Activated CD4-positive, alpha-beta T cell treated with anti-CD3 and anti-CD28 coated beads, Interleukin-2, amount 10 ng/mL, durations not matched to agents 7 days and 5 days (primary cell): ENCODE measurements around the gene POLL. TPM values are rescaled to one million over a fixed set of nuclear protein-coding genes. Genes with fewer than 3 reads are reported as not detected.

Experiments used
- CTCF ChIA-PET: fragments of 350-600 bp; sonication (Branson Sonifier 250); formaldehyde crosslinking; loops from one replicate; lab custom pipeline; 2021; ENCODE audit warnings: antibody characterized with exemption; lab: Charles Lee
- POLR2A ChIA-PET: fragments of 350-600 bp; sonication (Branson Sonifier 250); formaldehyde crosslinking; loops from one replicate; lab custom pipeline; 2021; ENCODE audit warnings: antibody characterized with exemption; lab: Charles Lee
- DNase-seq: peaks from one replicate; pipeline ENCODE4 v3.0.0-alpha.2; 2020
- H3K27ac Mint-ChIP-seq: one replicate; pipeline ENCODE4 v1.8.0; 2021; ENCODE audit warnings: mild to moderate bottlenecking, moderate library complexity, mixed read lengths
- H3K27me3 Mint-ChIP-seq: one replicate; pipeline ENCODE4 v1.8.0; 2021; ENCODE audit warnings: mixed read lengths
- H3K36me3 Mint-ChIP-seq: one replicate; pipeline ENCODE4 v1.8.0; 2021; ENCODE audit warnings: low read depth, mixed read lengths
- H3K4me1 Mint-ChIP-seq: one replicate; pipeline ENCODE4 v1.8.0; 2021; ENCODE audit warnings: mixed read lengths
- H3K4me3 Mint-ChIP-seq: one replicate; pipeline ENCODE4 v1.8.0; 2021; ENCODE audit warnings: mild to moderate bottlenecking, moderate library complexity, mixed read lengths
- H3K9me3 Mint-ChIP-seq: one replicate; pipeline ENCODE4 v1.8.0; 2021; ENCODE audit warnings: mixed read lengths
- microRNA-seq: library from miRNA; unstranded; fragments of <30 nt; microRNA quantifications from one replicate; pipeline ENCODE4 v1.2.0, GENCODE V29; 2021; ENCODE audit warnings: borderline microRNAs expressed, borderline replicate concordance
- total RNA-seq, 2 experiments: library from RNA; stranded (reverse); gene quantifications; one replicate each; pipeline ENCODE4 v1.2.3, GENCODE V29; 2021

Gene POLL
- total RNA-seq, 2 experiments from 2014 or later: 26.5 to 35.3 TPM

DNA sequence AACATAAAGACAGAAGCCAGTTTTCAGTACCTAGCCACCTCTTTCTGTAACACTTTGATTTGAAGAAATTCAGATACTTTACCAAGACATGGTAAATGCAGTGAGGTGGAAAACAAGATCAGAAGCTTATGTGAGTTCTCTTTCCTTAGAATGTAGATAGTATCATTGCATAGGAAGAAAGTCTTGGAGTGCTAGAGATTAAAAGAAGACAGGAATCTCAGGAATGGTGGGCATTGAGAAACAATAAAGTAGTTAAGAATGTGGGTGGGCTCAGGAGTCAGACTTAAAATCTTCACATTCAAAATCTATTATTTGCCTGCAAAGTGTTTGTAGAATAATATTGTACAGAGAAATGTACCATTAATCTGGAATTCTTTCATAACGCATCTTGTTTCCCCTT is 58.9 kb downstream of the POLL start:
- no peak overlapping the region for H3K27ac Mint-ChIP-seq
- H3K4me3 Mint-ChIP-seq: no peak overlapping the region
- H3K36me3 Mint-ChIP-seq: no peaks in the 10 kb centered on the region
- CTCF ChIA-PET: no interaction called here
- no peaks in the 10 kb centered on the region for H3K9me3 Mint-ChIP-seq
- DNase-seq: no peak
- H3K4me1 Mint-ChIP-seq: no peaks in the 10 kb centered on the region
- no peaks in the 10 kb centered on the region for H3K27me3 Mint-ChIP-seq
- POLR2A ChIA-PET: no interaction called here

Small RNAs within 50 kb of the gene (microRNA-seq; reads per million reads assigned to microRNA genes)
- gene MIR3158-1 (not detected), gene MIR3158-2 (not detected)

Other genes starting within 250 kb of the POLL start
- gene BTRC, start 234.1 kb downstream of the POLL start, total RNA-seq: 10 to 100 TPM; 14.3 to 14.8 TPM
- 1 to 10 TPM; 2.9 to 3.1 TPM for gene DPCD, start 64 bp upstream of the POLL start, total RNA-seq
- gene FBXW4, start 106.9 kb upstream of the POLL start, total RNA-seq: 10 to 100 TPM; 40.7 to 45.4 TPM
- not detected for gene FGF8, start 187.9 kb upstream of the POLL start, total RNA-seq
- gene NPM3, start 195.2 kb upstream of the POLL start, total RNA-seq: 10 to 100 TPM; 25.9 to 30.3 TPM
- 100 to 1,000 TPM; 135 to 145 TPM for gene OGA, start 230.2 kb upstream of the POLL start, total RNA-seq